CD8-positive, alpha-beta memory T cell (primary cell): ENCODE results near the gene DHRS13. TPM values are rescaled to one million over a fixed set of nuclear protein-coding genes. Genes with fewer than 3 reads are reported as not detected.

Experiments
- CTCF ChIA-PET: fragments of 350-600 bp; sonication (Branson Sonifier 250); formaldehyde crosslinking; loops from one replicate; lab custom pipeline; 2021; ENCODE audit warnings: antibody characterized with exemption; lab: Charles Lee
- POLR2A ChIA-PET: fragments of 350-600 bp; sonication (Branson Sonifier 250); formaldehyde crosslinking; loops from one replicate; lab custom pipeline; 2021; ENCODE audit warnings: antibody characterized with exemption; lab: Charles Lee
- DNase-seq, 5 donors: peaks; one replicate each; pipeline versions ENCODE4 v3.0.0 to v3.0.0-alpha.2; 2020 to 2022; ENCODE audit warnings: mixed read lengths in 1 of 5
- H3K27ac ChIP-seq: one replicate; pipeline ENCODE4 v1.7.0; 2013; ENCODE audit warnings: low read depth, mild to moderate bottlenecking, low read length, moderate library complexity
- H3K27me3 ChIP-seq: 2 replicates; pipeline ENCODE4 v1.7.0; 2013; ENCODE audit warnings: low read length, mild to moderate bottlenecking; ENCODE audit not compliant: insufficient read depth, poor library complexity, severe bottlenecking
- H3K36me3 ChIP-seq: 2 replicates; pipeline ENCODE4 v1.7.0; 2013; ENCODE audit warnings: mild to moderate bottlenecking, low read length, moderate library complexity; ENCODE audit not compliant: insufficient read depth
- H3K4me1 ChIP-seq: 2 replicates; pipeline ENCODE4 v1.7.0; 2013; ENCODE audit warnings: mild to moderate bottlenecking, low read length, moderate library complexity; ENCODE audit not compliant: insufficient read depth
- H3K4me3 ChIP-seq: 2 replicates; pipeline ENCODE4 v1.7.0; 2013; ENCODE audit warnings: mild to moderate bottlenecking, low read length
- H3K9me3 ChIP-seq: 2 replicates; pipeline ENCODE4 v1.7.0; 2013; ENCODE audit warnings: mild to moderate bottlenecking, low read length
- H3K27ac Mint-ChIP-seq, 8 donors: one replicate each; pipeline ENCODE4 v1.8.0; 2020 to 2021; ENCODE audit warnings: mixed read lengths in 8 of 8, mild to moderate bottlenecking in 6 of 8, inconsistent platforms in 3 of 8, moderate library complexity in 3 of 8
- H3K27me3 Mint-ChIP-seq, 2 donors: one replicate each; pipeline ENCODE4 v1.8.0; 2020 to 2021; ENCODE audit warnings: mixed read lengths in 2 of 2, mild to moderate bottlenecking in 1 of 2, moderate library complexity in 1 of 2
- H3K36me3 Mint-ChIP-seq, 3 donors: one replicate each; pipeline ENCODE4 v1.8.0; 2020 to 2021; ENCODE audit warnings: mixed read lengths in 3 of 3, inconsistent platforms in 1 of 3, mild to moderate bottlenecking in 1 of 3
- H3K4me1 Mint-ChIP-seq, 3 donors: one replicate each; pipeline ENCODE4 v1.8.0; 2020 to 2021; ENCODE audit warnings: mixed read lengths in 3 of 3, inconsistent platforms in 1 of 3, mild to moderate bottlenecking in 1 of 3
- H3K4me3 Mint-ChIP-seq, 7 donors: one replicate each; pipeline ENCODE4 v1.8.0; 2020 to 2021; ENCODE audit warnings: mixed read lengths in 7 of 7, mild to moderate bottlenecking in 6 of 7, moderate library complexity in 4 of 7, inconsistent platforms in 2 of 7
- H3K9me3 Mint-ChIP-seq, 5 donors: one replicate each; pipeline ENCODE4 v1.8.0; 2020 to 2022; ENCODE audit warnings: mixed read lengths in 5 of 5, mild to moderate bottlenecking in 3 of 5, moderate library complexity in 2 of 5, inconsistent platforms in 1 of 5
- polyA plus RNA-seq: library from polyadenylated mRNA; unstranded; fragments of 300-500 nt; fragmentation: Illumina TruSeq; gene quantifications from one replicate; pipeline ENCODE4 v1.2.3, GENCODE V29; 2021
- total RNA-seq, 2 experiments: library from RNA; stranded (reverse); gene quantifications; one replicate each; pipeline ENCODE4 v1.2.3, GENCODE V29; 2021

DHRS13 gene
- total and polyA plus RNA-seq, 3 experiments from 2014 or later, result 26.5 to 34.7 (median 32.6) TPM

DNA sequence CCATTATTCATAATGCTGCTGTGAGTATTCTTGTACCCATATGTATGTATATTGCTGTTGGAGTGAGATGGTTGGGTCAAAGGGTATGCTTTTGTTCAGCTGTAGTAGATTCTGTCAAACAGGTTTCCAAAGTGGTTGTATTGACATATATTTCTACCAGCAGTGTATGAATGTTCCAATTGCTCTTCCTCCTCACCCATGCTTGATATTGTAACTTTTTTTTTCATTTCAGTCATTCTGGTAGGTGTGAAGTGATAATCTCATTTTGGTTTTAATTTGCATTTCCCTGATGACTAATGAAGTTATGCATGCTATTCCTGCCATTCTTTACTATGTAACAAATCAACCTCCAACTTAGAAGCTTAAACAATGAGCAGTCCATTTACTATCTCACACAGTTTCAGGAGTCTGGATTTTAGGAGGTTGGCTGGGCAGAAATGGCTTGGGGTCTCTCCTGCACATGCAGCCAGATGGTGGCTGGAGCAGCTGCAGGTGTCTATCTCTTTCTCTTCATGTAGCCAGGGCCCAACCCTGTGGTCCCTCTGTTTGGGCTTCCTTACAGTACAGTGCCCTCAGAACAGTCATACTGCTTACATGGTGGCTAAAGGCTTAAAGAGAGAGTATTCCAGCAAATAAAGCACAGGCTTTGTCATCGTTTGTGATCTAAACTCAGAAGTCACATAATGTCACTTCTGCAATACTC, 26.9 kb downstream of the DHRS13 start:
- peaks cover 8 to 33% (median 13%) of the 10 kb centered on the region in 3 donors for H3K36me3 Mint-ChIP-seq
- H3K4me1 Mint-ChIP-seq, result peaks cover 5 to 12% (median 5%) of the 10 kb centered on the region in 3 donors
- no peaks in the 10 kb centered on the region for H3K9me3 ChIP-seq
- H3K4me1 ChIP-seq, result peaks cover 9% of the 10 kb centered on the region
- no peaks in the 10 kb centered on the region for H3K27me3 ChIP-seq
- H3K27me3 Mint-ChIP-seq, result peaks cover 0 to 1% of the 10 kb centered on the region in 2 donors
- H3K9me3 Mint-ChIP-seq, result no peaks in the 10 kb centered on the region
- ChIA-PET CTCF (no interaction called here), POLR2A (no interaction called here)
- peaks cover 22% of the 10 kb centered on the region for H3K36me3 ChIP-seq
- no peak overlapping the region for H3K4me3 Mint-ChIP-seq
- H3K4me3 ChIP-seq, result no peak overlapping the region
- H3K27ac ChIP-seq, result no peak overlapping the region
- H3K27ac Mint-ChIP-seq, result peak overlapping the region in 3 of 8 donors; percentile 37 to 77 (median 40)
- no peak for DNase-seq

DNA sequence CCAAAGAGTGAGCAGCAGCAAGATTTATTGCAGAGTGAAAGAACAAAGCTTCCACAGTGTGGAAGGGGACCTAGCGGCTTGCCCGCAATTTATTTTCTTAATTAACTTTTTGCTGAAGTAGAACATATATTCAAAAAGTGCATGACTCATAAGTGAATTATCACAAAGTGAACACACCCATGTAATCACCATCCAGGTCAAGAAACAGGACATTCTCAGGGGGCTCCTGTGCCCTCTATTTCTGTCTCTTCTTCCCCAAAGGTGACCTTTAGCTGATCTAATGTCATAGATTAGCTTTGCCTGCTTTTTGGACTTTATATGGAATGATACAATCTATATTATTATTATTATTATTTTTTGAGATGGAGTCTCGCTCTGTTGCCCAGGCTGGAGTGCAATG, 28.1 kb downstream of the DHRS13 start:
- no peaks in the 10 kb centered on the region for H3K9me3 ChIP-seq
- no peak overlapping the region for H3K27ac ChIP-seq
- no peaks in the 10 kb centered on the region for H3K9me3 Mint-ChIP-seq
- H3K36me3 ChIP-seq, result peaks cover 10% of the 10 kb centered on the region
- DNase-seq, result no peak
- H3K4me3 Mint-ChIP-seq, result no peak overlapping the region
- no peaks in the 10 kb centered on the region for H3K27me3 ChIP-seq
- H3K27ac Mint-ChIP-seq, result peak overlapping the region in 1 of 8 donors; percentile 3
- H3K4me1 ChIP-seq, result peaks cover 12% of the 10 kb centered on the region
- peaks cover 7 to 14% (median 7%) of the 10 kb centered on the region in 3 donors for H3K4me1 Mint-ChIP-seq
- H3K36me3 Mint-ChIP-seq, result peaks cover 4 to 20% (median 10%) of the 10 kb centered on the region in 3 donors
- no peak overlapping the region for H3K4me3 ChIP-seq
- CTCF ChIA-PET, result no interaction called here
- POLR2A ChIA-PET, result no interaction called here
- peaks cover 0 to 1% of the 10 kb centered on the region in 2 donors for H3K27me3 Mint-ChIP-seq

DNA sequence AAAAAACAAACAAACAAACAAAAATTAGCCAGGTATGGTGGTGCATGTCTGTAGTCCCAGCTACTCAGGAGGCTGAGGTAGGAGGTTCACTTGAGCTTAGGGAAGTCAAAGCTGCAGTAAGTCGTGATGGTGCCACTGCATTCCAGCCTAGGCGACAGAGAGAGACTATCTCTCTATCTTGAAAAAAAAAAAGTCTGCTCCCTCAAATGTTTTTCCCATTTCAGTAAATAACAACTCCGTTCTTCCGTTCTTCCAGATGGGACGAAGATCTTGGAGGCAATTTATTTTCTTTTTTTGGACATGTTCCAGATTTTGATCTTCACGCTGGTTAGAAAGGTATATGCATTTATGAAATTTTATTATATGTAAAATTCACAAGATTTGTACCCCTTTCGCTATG, 29.0 kb downstream of the DHRS13 start:
- no peak for DNase-seq
- Mint-ChIP-seq H3K27ac (peak overlapping the region in 1 of 8 donors; percentile 79), H3K36me3 (peaks cover 4 to 11% (median 6%) of the 10 kb centered on the region in 3 donors), H3K4me1 (peaks cover 7 to 14% (median 7%) of the 10 kb centered on the region in 3 donors), H3K9me3 (no peaks in the 10 kb centered on the region), H3K4me3 (no peak overlapping the region), H3K27me3 (no peaks in the 10 kb centered on the region)
- peaks cover 12% of the 10 kb centered on the region for H3K4me1 ChIP-seq
- peaks cover under 1% of the 10 kb centered on the region for H3K36me3 ChIP-seq
- no peak overlapping the region for H3K27ac ChIP-seq
- no peak overlapping the region for H3K4me3 ChIP-seq
- H3K27me3 ChIP-seq, result no peaks in the 10 kb centered on the region
- no peaks in the 10 kb centered on the region for H3K9me3 ChIP-seq
- POLR2A ChIA-PET, result no interaction called here
- CTCF ChIA-PET, result no interaction called here

- ChIA-PET POLR2A (interaction anchor here (0.5 kb wide), 1 partner anchor 23 kb away, joined by 4 read pairs; no protein-coding TSS in a partner anchor), CTCF (interaction anchor here (0.7 to 1.5 kb wide), 6 partner anchors 22 to 144 kb away, joined by 3 to 7 read pairs (median 4); partner anchors contain the start of genes DHRS13 and FLOT2)
- Histone ChIP-seq H3K27me3 (no peaks in the 10 kb centered on the region), H3K4me1 (peaks cover 12% of the 10 kb centered on the region), H3K9me3 (no peaks in the 10 kb centered on the region), H3K4me3 (peak overlapping the region; percentile 17), H3K36me3 (no peaks in the 10 kb centered on the region), H3K27ac (peak overlapping the region; percentile 49)
- Mint-ChIP-seq H3K4me3 (peak overlapping the region in 2 of 7 donors; percentile 37 to 44), H3K36me3 (no peaks in the 10 kb centered on the region), H3K27me3 (no peaks in the 10 kb centered on the region), H3K4me1 (peaks cover 7 to 10% (median 7%) of the 10 kb centered on the region in 3 donors), H3K27ac (peak overlapping the region; percentile 69 to 96 (median 93)), H3K9me3 (no peaks in the 10 kb centered on the region)
- DNase-seq, result peak in 3 of 5 donors; percentile 29 to 50 (median 48)
Measured at GRCh38 chr17:28871056-28871579, 31.8 kb downstream of the DHRS13 start.

GRCh38 chr17:28867276-28867675, 35.6 kb downstream of the DHRS13 start:
- no peaks in the 10 kb centered on the region for H3K36me3 ChIP-seq
- no peaks in the 10 kb centered on the region for H3K9me3 ChIP-seq
- Mint-ChIP-seq H3K36me3 (no peaks in the 10 kb centered on the region), H3K4me3 (no peak overlapping the region), H3K27me3 (no peaks in the 10 kb centered on the region), H3K4me1 (peaks cover 5 to 10% (median 7%) of the 10 kb centered on the region in 3 donors), H3K9me3 (no peaks in the 10 kb centered on the region), H3K27ac (no peak overlapping the region)
- peaks cover 12% of the 10 kb centered on the region for H3K4me1 ChIP-seq
- POLR2A ChIA-PET, result no interaction called here
- peak overlapping the region; percentile 80 for H3K27ac ChIP-seq
- CTCF ChIA-PET, result interaction anchor here (0.9 kb wide), 1 partner anchor 102 kb away, joined by 3 read pairs; no protein-coding TSS in a partner anchor
- no peak for DNase-seq
- no peak overlapping the region for H3K4me3 ChIP-seq
- no peaks in the 10 kb centered on the region for H3K27me3 ChIP-seq

GRCh38 chr17:28865946-28866752, 36.7 kb downstream of the DHRS13 start:
- Histone ChIP-seq H3K27ac (peak overlapping the region; percentile 80), H3K36me3 (no peaks in the 10 kb centered on the region), H3K27me3 (no peaks in the 10 kb centered on the region), H3K9me3 (no peaks in the 10 kb centered on the region), H3K4me3 (no peak overlapping the region), H3K4me1 (peaks cover 4% of the 10 kb centered on the region)
- peaks cover 3 to 4% (median 4%) of the 10 kb centered on the region in 3 donors for H3K4me1 Mint-ChIP-seq
- no peaks in the 10 kb centered on the region for H3K27me3 Mint-ChIP-seq
- no peak for DNase-seq
- H3K27ac Mint-ChIP-seq, result peak overlapping the region in 2 of 8 donors; percentile 61 to 69
- no peak overlapping the region for H3K4me3 Mint-ChIP-seq
- ChIA-PET CTCF (interaction anchor here (0.9 kb wide), 1 partner anchor 101 kb away, joined by 3 read pairs; no protein-coding TSS in a partner anchor), POLR2A (no interaction called here)
- H3K9me3 Mint-ChIP-seq, result no peaks in the 10 kb centered on the region
- peaks cover 0 to 4% (median 2%) of the 10 kb centered on the region in 3 donors for H3K36me3 Mint-ChIP-seq

GRCh38 chr17:28864991-28865849, 37.7 kb downstream of the DHRS13 start:
- Histone ChIP-seq H3K4me3 (no peak overlapping the region), H3K27ac (peak overlapping the region; percentile 80), H3K9me3 (no peaks in the 10 kb centered on the region), H3K36me3 (no peaks in the 10 kb centered on the region), H3K27me3 (no peaks in the 10 kb centered on the region), H3K4me1 (no peaks in the 10 kb centered on the region)
- Mint-ChIP-seq H3K36me3 (peaks cover 0 to 11% (median 2%) of the 10 kb centered on the region in 3 donors), H3K9me3 (no peaks in the 10 kb centered on the region), H3K27ac (peak overlapping the region in 1 of 8 donors; percentile 23), H3K4me3 (no peak overlapping the region), H3K27me3 (no peaks in the 10 kb centered on the region), H3K4me1 (no peaks in the 10 kb centered on the region)
- no peak for DNase-seq
- ChIA-PET POLR2A (interaction anchor here (0.6 kb wide), 1 partner anchor 34 kb away, joined by 6 read pairs; no protein-coding TSS in a partner anchor), CTCF (interaction anchor here (0.7 kb wide), 1 partner anchor 16 kb away, joined by 3 read pairs; no protein-coding TSS in a partner anchor)
